Measurements from ENCODE around the gene RHBDL1. TPM values are rescaled to one million over a fixed set of nuclear protein-coding genes. Genes with fewer than 3 reads are reported as not detected.

The RHBDL1 gene
- total and polyA plus RNA-seq, 10 of the 15 experiments (the other 5 are each of a cell fraction or from before 2014, with no cell fraction given): 0.04 to 1.3 (median 0.65) TPM; not detected in 5

- TF ChIP-seq ZBED1 (IDR thresholded peaks at IDR 0.05; ENCODE audit: borderline replicate concordance) (no peak), EED (IDR thresholded peaks at IDR 0.05; ENCODE audit: low read depth) (no peak), KLF5 (IDR thresholded peaks at IDR 0.05; ENCODE audit: partially characterized antibody) (peak; percentile 87), RUNX3 (IDR thresholded peaks at IDR 0.05; ENCODE audit: low read length) (peak; percentile 69), MEF2B (IDR thresholded peaks at IDR 0.05; ENCODE audit: partially characterized antibody, poor library complexity, severe bottlenecking) (no peak), GABPA (IDR thresholded peaks at IDR 0.05; ENCODE audit: low read depth) (peak; percentile 89), ETV6 (conservative IDR thresholded peaks at IDR 0.05 in 1 of 2, IDR thresholded peaks at IDR 0.05 in 1 of 2; ENCODE audit: borderline replicate concordance in 1 of 2, low read depth in 1 of 2) (no peak), NFIC (IDR thresholded peaks at IDR 0.05; ENCODE audit: low read depth, low read length) (no peak), SREBF2 (IDR thresholded peaks at IDR 0.05; ENCODE audit: low read length) (0 out of 2 replicates have a peak, but pooled peaks have one; percentile 39), EGR1 (IDR thresholded peaks at IDR 0.05; ENCODE audit: borderline replicate concordance in 1 of 2, low read depth in 2 of 2, low read length in 2 of 2) (peak; percentile 30 to 90), SP1 (IDR thresholded peaks at IDR 0.05; ENCODE audit: low read depth, low read length) (peak; percentile 72), SMARCA5 (IDR thresholded peaks at IDR 0.05) (peak; percentile 99), ATF7 (IDR thresholded peaks at IDR 0.05; ENCODE audit: low read depth) (no peak), MXI1 (IDR thresholded peaks at IDR 0.05; ENCODE audit: low read depth, low read length) (peak; percentile 23; the same call in 1 of the 2 replicates), HDAC2 (IDR thresholded peaks at IDR 0.05) (no peak), MYB (IDR thresholded peaks at IDR 0.05; ENCODE audit: borderline replicate concordance, low read depth, low read length) (no peak), MYC (IDR thresholded peaks at IDR 0.05; ENCODE audit: insufficient read depth, insufficient read length, insufficient replicate concordance, low read length, severe bottlenecking) (peak; percentile 31), SIN3A (IDR thresholded peaks at IDR 0.05; ENCODE audit: low read depth, low read length) (no peak), FOXK2 (IDR thresholded peaks at IDR 0.05) (no peak), CEBPZ (IDR thresholded peaks at IDR 0.05; ENCODE audit: low read depth, low read length) (no peak), ZNF384 (IDR thresholded peaks at IDR 0.05; ENCODE audit: borderline replicate concordance, low read depth, low read length) (no peak), PAX5 (IDR thresholded peaks at IDR 0.05; ENCODE audit: borderline replicate concordance, low read depth, low read length) (peak; percentile 36; the same call in 1 of the 2 replicates), CBX5 (IDR thresholded peaks at IDR 0.05; ENCODE audit: low read depth) (no peak), E4F1 (IDR thresholded peaks at IDR 0.05; ENCODE audit: borderline replicate concordance, partially characterized antibody) (no peak), ZNF274 (IDR thresholded peaks at IDR 0.05; ENCODE audit: insufficient read depth, insufficient read length) (no peak), CEBPB (IDR thresholded peaks at IDR 0.05; ENCODE audit: borderline replicate concordance in 1 of 2, low read depth in 2 of 2, low read length in 2 of 2) (no peak)
Observed at GRCh38 chr16:667780-668518, 7.5 kb upstream of the RHBDL1 start, which contains the start of gene RHOT2 (continued).
